HepG2 (cell line): ENCODE measurements around the gene NCOA1. TPM values are rescaled to one million over a fixed set of nuclear protein-coding genes. Genes with fewer than 3 reads are reported as not detected.

ENCODE experiments used
- ATAC-seq: fragments of 200-7000 bp; cut with Tn5 transposase; 3 replicates; pipeline ENCODE4 v1.9.1; 2020; ENCODE audit warnings: mild to moderate bottlenecking, moderate library complexity
- BruUV-seq: library from RNA; stranded (reverse); fragments of 400-500 nt; replicated peaks from 2 replicates; lab custom pipeline; 2021; lab: Mats Ljungman, UMichigan
- CTCF ChIA-PET: fragments of 300-600 bp; formaldehyde crosslinking; extraction: SDS; loops from one replicate; lab custom pipeline; 2021; ENCODE audit warnings: low total read pairs, inconsistent platforms, low intra/inter-chr PET ratio; lab: Yijun Ruan, JAX
- POLR2A ChIA-PET: fragments of 350-600 bp; sonication (Branson Sonifier 250); formaldehyde crosslinking; loops from one replicate; lab custom pipeline; 2020; ENCODE audit warnings: antibody characterized with exemption, inconsistent platforms; lab: Yijun Ruan, JAX
- DNase-seq: peaks from one replicate; pipeline ENCODE4 v3.0.0-alpha.2; 2015; ENCODE audit warnings: low spot score
- FAIRE-seq: peaks from 3 replicates; lab custom pipeline; 2011; peaks lifted over from hg19 to GRCh38; lab: Jason Lieb, UNC
- H2AFZ ChIP-seq: one replicate; pipeline ENCODE4 v1.6.1; 2011; ENCODE audit warnings: low read length, inconsistent platforms
- H3K27ac ChIP-seq: fragments of 300-600 bp; 3 replicates; pipeline ENCODE4 v1.8.0; 2011; ENCODE audit warnings: mixed run types, mild to moderate bottlenecking, mixed read lengths, low read length, inconsistent platforms; ENCODE audit not compliant: insufficient read depth; ENCODE audit errors: extremely low read length
- H3K27me3 ChIP-seq, 2 experiments: fragments of 200-600 bp in 1 of 2; 2 replicates in 1 of 2; 3 replicates in 1 of 2; pipeline versions ENCODE4 v1.6.0 to v1.8.0; 2011; ENCODE audit warnings: low read length in 2 of 2, mild to moderate bottlenecking in 2 of 2, moderate library complexity in 2 of 2, inconsistent platforms in 1 of 2; ENCODE audit not compliant: insufficient read depth in 2 of 2, control insufficient read depth in 1 of 2
- H3K36me3 ChIP-seq, 2 experiments: fragments of 200-600 bp in 1 of 2; replicated peaks in 1 of 2; 2 replicates in 1 of 2; 3 replicates in 1 of 2; pipeline versions ENCODE4 v1.5.1 to v1.8.0; 2011; ENCODE audit warnings: low read length in 2 of 2, inconsistent platforms in 1 of 2; ENCODE audit not compliant: insufficient read depth in 2 of 2, control insufficient read depth in 1 of 2
- H3K4me1 ChIP-seq: 2 replicates; pipeline ENCODE4 v1.5.1; 2012; ENCODE audit warnings: low read length, inconsistent platforms; ENCODE audit not compliant: insufficient read depth
- H3K4me2 ChIP-seq: 2 replicates; pipeline ENCODE4 v1.6.0; 2011; ENCODE audit warnings: low read depth, low read length, inconsistent platforms
- H3K4me3 ChIP-seq, 3 experiments: fragments of 200-600 bp in 1 of 3; sonication (generic), shearing (Covaris generic) in 1 of 3; replicated peaks in 1 of 3; 2 replicates each; pipeline ENCODE4 v1.5.1; 2011 to 2016; ENCODE audit warnings: low read length in 3 of 3, inconsistent platforms in 2 of 3, low read depth in 2 of 3, mild to moderate bottlenecking in 2 of 3, control low read depth in 1 of 3, mixed read lengths in 1 of 3; ENCODE audit not compliant: insufficient read depth in 1 of 3
- H3K79me2 ChIP-seq: one replicate; pipeline ENCODE4 v1.6.1; 2011; ENCODE audit warnings: low read length, inconsistent platforms; ENCODE audit not compliant: insufficient read depth
- H3K9ac ChIP-seq: 2 replicates; pipeline ENCODE4 v1.6.0; 2011; ENCODE audit warnings: mild to moderate bottlenecking, low read depth, low read length, inconsistent platforms; ENCODE audit not compliant: insufficient read depth
- H3K9me3 ChIP-seq: 2 replicates; pipeline ENCODE4 v1.5.1; 2012; ENCODE audit warnings: mild to moderate bottlenecking, low read length
- H4K20me1 ChIP-seq: 2 replicates; pipeline ENCODE4 v1.6.0; 2011; ENCODE audit warnings: inconsistent platforms, mild to moderate bottlenecking, low read length, moderate library complexity; ENCODE audit not compliant: insufficient read depth
- EZH2 ChIP-seq: conservative IDR thresholded peaks from 2 replicates; pipeline ENCODE4 v1.6.1; 2012; ENCODE audit warnings: mild to moderate bottlenecking, low read depth, low read length, moderate library complexity
- ZNF232 ChIP-seq: sonication (generic); formaldehyde crosslinking; IDR thresholded peaks from 2 replicates; pipeline ENCODE4 v1.4.0; 2020; ENCODE audit warnings: missing genetic modification reagents, borderline replicate concordance
- ZNF407 ChIP-seq: sonication (generic); formaldehyde crosslinking; IDR thresholded peaks from one replicate; pipeline ENCODE4 v1.5.1; 2020; ENCODE audit warnings: mild to moderate bottlenecking, missing genetic modification reagents; ENCODE audit errors: not compliant biosample characterization
- ZNF761 ChIP-seq: sonication (generic); formaldehyde crosslinking; conservative IDR thresholded peaks from 2 replicates; pipeline ENCODE4 v1.4.0; 2020; ENCODE audit warnings: mild to moderate bottlenecking, missing genetic modification reagents
- WGBS: methylation state at CpG from one replicate; pipeline ENCODE4 v1.1.6; 2017; ENCODE audit warnings: low lambda C conversion rate; 5-methylcytosine and 5-hydroxymethylcytosine counted together
- in situ Hi-C: cut with HindIII; loops from 2 replicates; pipeline ENCODE4 v1.10.0; 2017; ENCODE audit warnings: low pct_unique_long_range_greater_than_20kb; ENCODE audit not compliant: extremely low pct_ligation_motif_present
- intact Hi-C: fragments of 100-400 bp; cut with micrococcal nuclease; formaldehyde crosslinking; loops from one replicate; pipeline ENCODE4 v1.10.0; 2022; ENCODE audit not compliant: unreplicated experiment
- polyA plus RNA-seq, 8 experiments: library from polyadenylated mRNA; depleted of rRNA in 3 of 8; stranded (reverse) in 7 of 8; unstranded in 1 of 8; fragments of >200 nt; fragmentation: Illumina TruSeq in 4 of 8; extraction: Trizol in 4 of 8; gene quantifications; 2 replicates each; pipeline versions ENCODE4 v1.2.1 to v1.2.3, GENCODE V29; 2011 to 2016; ENCODE audit warnings: low read depth in 4 of 8, missing spikeins in 1 of 8, mixed read lengths in 1 of 8; ENCODE audit not compliant: insufficient read depth in 1 of 8
- total RNA-seq, 5 experiments: library from RNA; depleted of rRNA; stranded (reverse); fragments of >200 nt; fragmentation: Illumina TruSeq; extraction: Trizol; gene quantifications; 2 replicates each; pipeline ENCODE4 v1.2.3, GENCODE V29; 2016; ENCODE audit warnings: low read depth in 1 of 5
- TF ChIP-seq, protein P1 (sequence below): sonication (generic); formaldehyde crosslinking; IDR thresholded peaks from 2 replicates; pipeline ENCODE4 v1.5.0; 2020; ENCODE audit warnings: mild to moderate bottlenecking, missing genetic modification reagents, borderline replicate concordance

NCOA1 gene
- total and polyA plus RNA-seq, 2 of the 13 experiments (the other 11 are each of a cell fraction or from before 2014, with no cell fraction given): 10.0 to 10.4 TPM

DNA sequence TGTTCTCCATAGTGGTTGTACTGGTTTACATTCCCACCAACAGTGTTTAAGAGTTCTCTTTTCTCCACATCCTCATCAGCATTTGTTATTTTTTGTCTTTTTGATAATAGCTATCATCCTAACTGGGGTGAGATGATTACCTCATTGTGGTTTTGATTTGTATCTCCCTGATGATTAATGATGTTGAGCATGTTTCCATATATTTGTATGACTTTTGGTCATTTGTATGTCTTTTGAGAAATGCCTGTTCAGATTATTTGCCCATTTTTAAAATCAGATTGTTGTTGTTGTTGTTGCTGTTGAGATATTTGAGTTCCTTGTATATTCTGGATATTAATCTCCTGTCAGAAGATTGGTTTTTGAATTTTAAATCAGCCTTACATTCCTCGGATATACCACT, 147.5 kb downstream of the NCOA1 start:
- ChIA-PET CTCF (no interaction called here), POLR2A (no interaction called here)
- Histone ChIP-seq H3K4me2 (no peak overlapping the region), H3K79me2 (no peaks in the 10 kb centered on the region), H3K27ac (no peak overlapping the region), H3K4me3 (no peak overlapping the region), H3K36me3 (no peaks in the 10 kb centered on the region), H3K4me1 (no peaks in the 10 kb centered on the region), H3K9me3 (no peaks in the 10 kb centered on the region), H2AFZ (no peak overlapping the region), H3K27me3 (no peaks in the 10 kb centered on the region), H3K9ac (no peak overlapping the region), H4K20me1 (no peaks in the 10 kb centered on the region)
- no TSS peak for BruUV-seq
- TF ChIP-seq EZH2 (no peak), ZNF407 (CRISPR knock-in tag) (no peak), ZNF761 (CRISPR knock-in tag) (no peak), ZNF232 (CRISPR knock-in tag) (no peak)
- TF ChIP-seq, protein P1, sequence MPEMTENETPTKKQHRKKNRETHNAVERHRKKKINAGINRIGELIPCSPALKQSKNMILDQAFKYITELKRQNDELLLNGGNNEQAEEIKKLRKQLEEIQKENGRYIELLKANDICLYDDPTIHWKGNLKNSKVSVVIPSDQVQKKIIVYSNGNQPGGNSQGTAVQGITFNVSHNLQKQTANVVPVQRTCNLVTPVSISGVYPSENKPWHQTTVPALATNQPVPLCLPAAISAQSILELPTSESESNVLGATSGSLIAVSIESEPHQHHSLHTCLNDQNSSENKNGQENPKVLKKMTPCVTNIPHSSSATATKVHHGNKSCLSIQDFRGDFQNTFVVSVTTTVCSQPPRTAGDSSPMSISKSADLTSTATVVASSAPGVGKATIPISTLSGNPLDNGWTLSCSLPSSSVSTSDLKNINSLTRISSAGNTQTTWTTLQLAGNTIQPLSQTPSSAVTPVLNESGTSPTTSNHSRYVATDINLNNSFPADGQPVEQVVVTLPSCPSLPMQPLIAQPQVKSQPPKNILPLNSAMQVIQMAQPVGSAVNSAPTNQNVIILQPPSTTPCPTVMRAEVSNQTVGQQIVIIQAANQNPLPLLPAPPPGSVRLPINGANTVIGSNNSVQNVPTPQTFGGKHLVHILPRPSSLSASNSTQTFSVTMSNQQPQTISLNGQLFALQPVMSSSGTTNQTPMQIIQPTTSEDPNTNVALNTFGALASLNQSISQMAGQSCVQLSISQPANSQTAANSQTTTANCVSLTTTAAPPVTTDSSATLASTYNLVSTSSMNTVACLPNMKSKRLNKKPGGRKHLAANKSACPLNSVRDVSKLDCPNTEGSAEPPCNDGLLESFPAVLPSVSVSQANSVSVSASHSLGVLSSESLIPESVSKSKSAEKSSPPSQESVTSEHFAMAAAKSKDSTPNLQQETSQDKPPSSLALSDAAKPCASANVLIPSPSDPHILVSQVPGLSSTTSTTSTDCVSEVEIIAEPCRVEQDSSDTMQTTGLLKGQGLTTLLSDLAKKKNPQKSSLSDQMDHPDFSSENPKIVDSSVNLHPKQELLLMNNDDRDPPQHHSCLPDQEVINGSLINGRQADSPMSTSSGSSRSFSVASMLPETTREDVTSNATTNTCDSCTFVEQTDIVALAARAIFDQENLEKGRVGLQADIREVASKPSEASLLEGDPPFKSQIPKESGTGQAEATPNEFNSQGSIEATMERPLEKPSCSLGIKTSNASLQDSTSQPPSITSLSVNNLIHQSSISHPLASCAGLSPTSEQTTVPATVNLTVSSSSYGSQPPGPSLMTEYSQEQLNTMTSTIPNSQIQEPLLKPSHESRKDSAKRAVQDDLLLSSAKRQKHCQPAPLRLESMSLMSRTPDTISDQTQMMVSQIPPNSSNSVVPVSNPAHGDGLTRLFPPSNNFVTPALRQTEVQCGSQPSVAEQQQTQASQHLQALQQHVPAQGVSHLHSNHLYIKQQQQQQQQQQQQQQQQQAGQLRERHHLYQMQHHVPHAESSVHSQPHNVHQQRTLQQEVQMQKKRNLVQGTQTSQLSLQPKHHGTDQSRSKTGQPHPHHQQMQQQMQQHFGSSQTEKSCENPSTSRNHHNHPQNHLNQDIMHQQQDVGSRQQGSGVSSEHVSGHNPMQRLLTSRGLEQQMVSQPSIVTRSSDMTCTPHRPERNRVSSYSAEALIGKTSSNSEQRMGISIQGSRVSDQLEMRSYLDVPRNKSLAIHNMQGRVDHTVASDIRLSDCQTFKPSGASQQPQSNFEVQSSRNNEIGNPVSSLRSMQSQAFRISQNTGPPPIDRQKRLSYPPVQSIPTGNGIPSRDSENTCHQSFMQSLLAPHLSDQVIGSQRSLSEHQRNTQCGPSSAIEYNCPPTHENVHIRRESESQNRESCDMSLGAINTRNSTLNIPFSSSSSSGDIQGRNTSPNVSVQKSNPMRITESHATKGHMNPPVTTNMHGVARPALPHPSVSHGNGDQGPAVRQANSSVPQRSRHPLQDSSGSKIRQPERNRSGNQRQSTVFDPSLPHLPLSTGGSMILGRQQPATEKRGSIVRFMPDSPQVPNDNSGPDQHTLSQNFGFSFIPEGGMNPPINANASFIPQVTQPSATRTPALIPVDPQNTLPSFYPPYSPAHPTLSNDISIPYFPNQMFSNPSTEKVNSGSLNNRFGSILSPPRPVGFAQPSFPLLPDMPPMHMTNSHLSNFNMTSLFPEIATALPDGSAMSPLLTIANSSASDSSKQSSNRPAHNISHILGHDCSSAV (CRISPR knock-in tag): no peak
- 75% methylated on average over 1 of the region's 1 CpG for WGBS
- FAIRE-seq (no peak), DNase-seq (no peak), ATAC-seq (no peak)
- intact Hi-C loops: no loop called here
- in situ Hi-C loops: no loop called here
